K562 (cell line): Measurements from ENCODE around the gene PHOSPHO1.

Experiments used
- MAZ ChIP-seq, 2 experiments: fragments of 450-650 bp in 1 of 2; sonication (generic) in 1 of 2; formaldehyde crosslinking; IDR thresholded peaks in 1 of 2; conservative IDR thresholded peaks in 1 of 2; 2 replicates each; pipeline versions ENCODE4 v1.4.0 to v1.5.0; 2020; ENCODE audit warnings: mild to moderate bottlenecking in 1 of 2, missing genetic modification reagents in 1 of 2
- ZNF224 ChIP-seq: sonication (generic); formaldehyde crosslinking; IDR thresholded peaks from 2 replicates; pipeline ENCODE4 v1.8.0; 2022; ENCODE audit warnings: mild to moderate bottlenecking, missing genetic modification reagents

DNA sequence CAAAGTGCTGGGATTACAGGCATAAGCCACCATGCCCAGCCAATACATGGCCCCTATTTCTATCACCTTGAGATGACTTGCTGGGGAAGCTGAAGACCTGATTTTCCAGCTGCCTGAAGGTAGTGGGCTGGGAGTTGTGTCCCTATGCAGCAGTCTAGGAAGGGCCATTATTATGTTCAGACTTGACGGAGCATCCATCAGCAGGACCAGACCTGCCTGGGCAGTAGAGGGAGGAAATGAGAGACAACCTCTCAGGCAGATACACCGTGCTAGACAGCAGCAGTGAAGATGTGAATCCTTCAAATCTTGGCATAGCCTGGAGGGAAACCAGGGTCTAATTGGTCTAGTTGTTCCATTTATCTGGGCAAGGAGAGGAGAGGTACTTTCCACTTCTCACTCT, 35.6 kb upstream of the PHOSPHO1 start:
- TF ChIP-seq ZNF224 (CRISPR knock-in tag), result no peak
- TF ChIP-seq MAZ (CRISPR knock-in tag; conservative IDR thresholded peaks at IDR 0.05 in 1 of 2, IDR thresholded peaks at IDR 0.05 in 1 of 2), result no peak
